Right lobe of liver (tissue), 6 donors: Measurements from ENCODE around the gene IL1RAP. TPM values are rescaled to one million over a fixed set of nuclear protein-coding genes. Genes with fewer than 3 reads are reported as not detected.
A peak's percentile ranks its signal among the peaks of the same experiment; 100 is the strongest.

Experiments used
- ATAC-seq, 4 donors: fragments of 200-7000 bp; cut with Tn5 transposase; one replicate each; pipeline ENCODE4 v1.9.1; 2020; ENCODE audit warnings: mild to moderate bottlenecking in 4 of 4, moderate library complexity in 4 of 4
- DNase-seq, 3 donors: peaks; one replicate each; pipeline ENCODE4 v3.0.0-alpha.2; 2020
- H3K27ac ChIP-seq, 3 donors: fragments of 200-600 bp; one replicate each; pipeline ENCODE4 v1.8.0; 2022
- H3K27me3 ChIP-seq, 2 donors: fragments of 200-600 bp; one replicate each; pipeline ENCODE4 v1.8.0; 2022
- H3K36me3 ChIP-seq, 4 donors: fragments of 200-600 bp; sonication (generic) in 1 of 4; one replicate each; pipeline versions ENCODE4 v1.5.1 to v1.8.0; 2017 to 2022; ENCODE audit warnings: control low read depth in 1 of 4
- H3K4me1 ChIP-seq, 4 donors: fragments of 200-600 bp; sonication (generic) in 1 of 4; one replicate each; pipeline versions ENCODE4 v1.5.1 to v1.8.0; 2017 to 2022; ENCODE audit warnings: control low read depth in 1 of 4
- H3K4me3 ChIP-seq, 3 donors: fragments of 200-600 bp; one replicate each; pipeline ENCODE4 v1.8.0; 2022
- H3K9me3 ChIP-seq, 4 donors: fragments of 200-600 bp; sonication (generic) in 1 of 4; one replicate each; pipeline versions ENCODE4 v1.5.1 to v1.8.0; 2017 to 2022; ENCODE audit warnings: control low read depth in 1 of 4
- POLR2A ChIP-seq: fragments of 450-650 bp; IDR thresholded peaks from one replicate; pipeline ENCODE4 v1.6.1; 2017; ENCODE audit warnings: antibody characterized with exemption, mild to moderate bottlenecking
- WGBS: methylation state at CpG from one replicate; pipeline ENCODE4 v1.1.6; 2018; ENCODE audit warnings: low coverage, low lambda C conversion rate; ENCODE audit not compliant: insufficient coverage; ENCODE audit errors: missing lambda C conversion rate; 5-methylcytosine and 5-hydroxymethylcytosine counted together
- intact Hi-C, 2 donors: fragments of 100-400 bp; cut with DNase I; formaldehyde crosslinking; loops; one replicate each; pipeline versions ENCODE4 v1.11.2 to v1.14.1; 2022
- total RNA-seq, 6 experiments: library from RNA; depleted of rRNA in 2 of 6; stranded (reverse); fragments of >200 nt in 2 of 6; fragmentation: NEBNext Ultra II Directional in 3 of 6; extraction: Animal tissue kit (Norgen Biotek cat#: 25700) in 3 of 6; gene quantifications; one replicate each; pipeline versions ENCODE4 v1.1.0 to v1.2.4, GENCODE V29; 2016 to 2023
- TF ChIP-seq, protein P1 (sequence below), 4 donors: fragments of 200-600 bp in 3 of 4; fragments of 450-650 bp in 1 of 4; IDR thresholded peaks; one replicate each; pipeline versions ENCODE4 v1.5.1 to v1.8.0; 2016 to 2022; ENCODE audit warnings: antibody characterized with exemption in 4 of 4, mild to moderate bottlenecking in 2 of 4
- donor health status: DM: no; HTN: yes; CAD: no.
- donor health status: DM: no; HTN: no; CAD: no.
- donor health status: DM: no; HTN: no; CAD: no.
- donor health status: DM: no; HTN: yes; CAD: no.
- donor health status: DM: no; HTN: yes; CAD: no.

The IL1RAP gene
- total RNA-seq, 6 experiments from 2014 or later = 44.6 to 142 (median 60.5) TPM

DNA sequence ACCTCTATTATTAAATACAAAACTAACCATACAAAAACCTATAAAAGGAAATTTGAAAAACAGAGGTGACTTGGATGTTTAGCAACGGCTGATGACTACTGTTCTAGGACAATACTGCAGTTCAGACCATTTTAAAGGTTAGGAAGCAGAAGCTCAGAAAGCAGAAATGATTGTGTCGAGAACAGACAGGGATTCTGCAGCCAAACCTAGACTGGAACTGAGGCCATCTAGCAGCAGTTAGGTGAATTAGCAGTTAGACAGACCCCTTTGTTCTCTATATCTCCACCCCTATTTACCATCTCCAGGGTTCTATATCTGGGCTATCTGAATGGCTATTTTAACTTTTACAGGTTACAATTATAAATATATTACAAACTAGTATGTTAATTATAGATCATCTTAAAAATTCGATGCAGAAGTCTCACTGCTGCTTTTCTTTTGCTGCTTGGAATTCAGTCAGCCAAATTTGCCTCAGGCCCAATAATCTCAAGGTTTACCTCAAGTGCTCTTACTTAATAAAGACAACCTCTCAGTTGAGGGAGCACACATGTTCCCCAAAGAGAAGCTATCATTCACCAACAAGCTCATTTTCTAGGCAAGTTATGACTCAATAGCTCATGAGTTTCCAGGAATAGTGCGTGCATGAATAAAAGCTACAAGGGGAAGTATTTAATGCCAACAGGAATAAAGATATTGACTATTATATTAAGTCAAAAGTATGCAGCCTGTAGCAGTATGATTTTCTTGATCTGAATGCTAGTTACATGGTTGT, 9.3 kb upstream of the IL1RAP start:
- Histone ChIP-seq H3K4me1 (peaks cover 0 to 31% (median 9%) of the 10 kb centered on the region in 4 donors), H3K9me3 (no peaks in the 10 kb centered on the region), H3K27me3 (no peaks in the 10 kb centered on the region), H3K27ac (no peak overlapping the region), H3K4me3 (no peak overlapping the region), H3K36me3 (no peaks in the 10 kb centered on the region)
- TF ChIP-seq, protein P1, sequence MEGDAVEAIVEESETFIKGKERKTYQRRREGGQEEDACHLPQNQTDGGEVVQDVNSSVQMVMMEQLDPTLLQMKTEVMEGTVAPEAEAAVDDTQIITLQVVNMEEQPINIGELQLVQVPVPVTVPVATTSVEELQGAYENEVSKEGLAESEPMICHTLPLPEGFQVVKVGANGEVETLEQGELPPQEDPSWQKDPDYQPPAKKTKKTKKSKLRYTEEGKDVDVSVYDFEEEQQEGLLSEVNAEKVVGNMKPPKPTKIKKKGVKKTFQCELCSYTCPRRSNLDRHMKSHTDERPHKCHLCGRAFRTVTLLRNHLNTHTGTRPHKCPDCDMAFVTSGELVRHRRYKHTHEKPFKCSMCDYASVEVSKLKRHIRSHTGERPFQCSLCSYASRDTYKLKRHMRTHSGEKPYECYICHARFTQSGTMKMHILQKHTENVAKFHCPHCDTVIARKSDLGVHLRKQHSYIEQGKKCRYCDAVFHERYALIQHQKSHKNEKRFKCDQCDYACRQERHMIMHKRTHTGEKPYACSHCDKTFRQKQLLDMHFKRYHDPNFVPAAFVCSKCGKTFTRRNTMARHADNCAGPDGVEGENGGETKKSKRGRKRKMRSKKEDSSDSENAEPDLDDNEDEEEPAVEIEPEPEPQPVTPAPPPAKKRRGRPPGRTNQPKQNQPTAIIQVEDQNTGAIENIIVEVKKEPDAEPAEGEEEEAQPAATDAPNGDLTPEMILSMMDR (IDR thresholded peaks at IDR 0.05) = peak in 3 of 4 donors; percentile 10 to 19 (median 14)
- no peak for TF ChIP-seq POLR2A
- WGBS = 56% methylated on average over 4 of the region's 4 CpGs
- peak; percentile 53 to 57 (median 54) for ATAC-seq
- no peak for DNase-seq
- intact Hi-C loops = no loop called here

DNA sequence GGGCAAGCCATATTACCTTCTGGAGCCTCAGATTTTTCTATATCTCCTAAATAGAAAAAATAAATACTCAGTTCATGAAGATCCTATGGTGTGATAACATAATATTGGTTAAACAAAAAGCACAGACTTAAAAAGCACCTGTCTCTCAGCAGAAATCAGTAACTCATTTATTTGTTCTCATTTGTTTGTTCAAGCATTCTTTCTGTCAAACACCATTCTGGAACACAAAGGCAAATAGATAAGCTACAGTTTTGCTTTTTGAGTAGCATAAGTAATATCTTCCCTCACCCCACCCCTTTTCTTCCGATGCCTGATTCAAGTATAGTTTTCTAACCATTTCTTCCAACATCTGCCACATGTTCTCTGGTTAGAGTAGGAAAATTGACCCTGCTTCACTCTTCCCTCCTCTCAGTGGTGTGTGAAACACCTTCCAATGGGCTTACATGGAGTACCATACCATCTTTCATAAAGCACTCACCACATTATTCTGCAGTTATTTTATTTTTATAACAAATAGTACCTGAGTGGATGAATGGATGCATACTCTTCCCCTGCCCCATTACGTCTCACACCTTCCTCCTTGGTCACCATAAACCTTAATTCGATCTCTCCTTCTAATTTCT, 8.4 kb upstream of the IL1RAP start:
- H3K36me3 ChIP-seq = no peaks in the 10 kb centered on the region
- intact Hi-C loops = no loop called here
- peaks cover 0 to 31% (median 9%) of the 10 kb centered on the region in 4 donors for H3K4me1 ChIP-seq
- peak overlapping the region in 2 of 3 donors; percentile 13 to 24 for H3K27ac ChIP-seq
- no peak for DNase-seq
- no peaks in the 10 kb centered on the region for H3K9me3 ChIP-seq
- 72% methylated on average over 3 of the region's 3 CpGs for WGBS
- TF ChIP-seq, protein P1 (IDR thresholded peaks at IDR 0.05) = no peak
- H3K27me3 ChIP-seq = no peaks in the 10 kb centered on the region
- peak overlapping the region in 1 of 3 donors; percentile 20 for H3K4me3 ChIP-seq
- ATAC-seq = peak; percentile 70 to 84 (median 78)

- DNase-seq (no peak), ATAC-seq (peak; percentile 49 to 73 (median 70))
- H3K4me3 ChIP-seq = no peak overlapping the region
- no peak for TF ChIP-seq POLR2A
- TF ChIP-seq, protein P1 (IDR thresholded peaks at IDR 0.05) = no peak
- H3K27ac ChIP-seq = peak overlapping the region in 2 of 3 donors; percentile 13 to 24
- no peaks in the 10 kb centered on the region for H3K9me3 ChIP-seq
- intact Hi-C loops = no loop called here
- no CpG with 5 or more reads among the region's 4 CpGs for WGBS
- H3K27me3 ChIP-seq = no peaks in the 10 kb centered on the region
- H3K4me1 ChIP-seq = peaks cover 0 to 31% (median 9%) of the 10 kb centered on the region in 4 donors
- no peaks in the 10 kb centered on the region for H3K36me3 ChIP-seq
Measured at GRCh38 chr3:190506271-190506670, 7.6 kb upstream of the IL1RAP start.

- no peaks in the 10 kb centered on the region for H3K36me3 ChIP-seq
- H3K27me3 ChIP-seq = no peaks in the 10 kb centered on the region
- TF ChIP-seq POLR2A = no peak
- TF ChIP-seq, protein P1 (IDR thresholded peaks at IDR 0.05) = no peak
- no peaks in the 10 kb centered on the region for H3K9me3 ChIP-seq
- no peak for ATAC-seq
- no peak for DNase-seq
- intact Hi-C loops = no loop called here
- H3K4me1 ChIP-seq = peaks cover 0 to 17% (median 4%) of the 10 kb centered on the region in 4 donors
- H3K4me3 ChIP-seq = peak overlapping the region in 1 of 3 donors; percentile 71
- H3K27ac ChIP-seq = peak overlapping the region; percentile 50 to 89 (median 85)
- WGBS = 74% methylated on average over 3 of the region's 3 CpGs
Measured at GRCh38 chr3:190512666-190513065, 1.2 kb upstream of the IL1RAP start.
